Adipose tissue (tissue), 3 donors: Measurements from ENCODE around the gene RNF19B. TPM values are rescaled to one million over a fixed set of nuclear protein-coding genes. Genes with fewer than 3 reads are reported as not detected.

Experiments
- polyA plus RNA-seq, 3 donors: library from polyadenylated mRNA; stranded (reverse); fragments of 200-250 nt; gene quantifications; one replicate each; pipeline ENCODE4 v1.2.3, GENCODE V29; 2013
- donor health status: healthy with polysubstance abuse.
- donor health status: Bipolar disorder and iron deficiency.
- donor health status: healthy.

RNF19B gene
- polyA plus RNA-seq, 3 donors = 6.2 to 20.1 (median 11.7) TPM

Other genes starting within 250 kb of the RNF19B start
- gene YARS1, start 147.5 kb downstream of the RNF19B start, polyA plus RNA-seq = 10 to 100 TPM; 22.5 to 63.1 (median 35.5) TPM
- gene S100PBP, start 147.2 kb downstream of the RNF19B start, polyA plus RNA-seq = 10 to 100 TPM in 1 of 3 donors, 1 to 10 TPM in 2; 2.9 to 11.7 (median 8.7) TPM
- 1 to 10 TPM in 1 of 3 donors, under 1 TPM in 2; 0.59 to 4.2 (median 0.77) TPM for gene FNDC5, start 93.9 kb downstream of the RNF19B start, polyA plus RNA-seq
- 1 to 10 TPM in 1 of 3 donors, under 1 TPM in 2; 0.04 to 1.1 (median 0.25) TPM for gene HPCA, start 78.3 kb downstream of the RNF19B start, polyA plus RNA-seq
- 10 to 100 TPM; 19.6 to 41.3 (median 24.4) TPM for gene TMEM54, start 63.4 kb downstream of the RNF19B start, polyA plus RNA-seq
- gene AK2, start 72.1 kb upstream of the RNF19B start, polyA plus RNA-seq = 100 to 1,000 TPM in 2 of 3 donors, 10 to 100 TPM in 1; 60.1 to 134 (median 116) TPM
- 1 to 10 TPM; 1.2 to 2.5 (median 1.4) TPM for gene AZIN2, start 116.3 kb upstream of the RNF19B start, polyA plus RNA-seq
- 1 to 10 TPM; 1.8 to 3.3 (median 1.8) TPM for gene TRIM62, start 217.2 kb upstream of the RNF19B start, polyA plus RNA-seq